Activated T-cell treated with anti-CD3 and anti-CD28 coated beads, Interleukin-2, amount 50 U/mL, for 1 hour (primary cell): ENCODE data around the gene CFAP221.

ENCODE experiments used
- DNase-seq: peaks from one replicate; pipeline ENCODE4 v3.0.0-alpha.2; 2020

The CFAP221 gene

DNA sequence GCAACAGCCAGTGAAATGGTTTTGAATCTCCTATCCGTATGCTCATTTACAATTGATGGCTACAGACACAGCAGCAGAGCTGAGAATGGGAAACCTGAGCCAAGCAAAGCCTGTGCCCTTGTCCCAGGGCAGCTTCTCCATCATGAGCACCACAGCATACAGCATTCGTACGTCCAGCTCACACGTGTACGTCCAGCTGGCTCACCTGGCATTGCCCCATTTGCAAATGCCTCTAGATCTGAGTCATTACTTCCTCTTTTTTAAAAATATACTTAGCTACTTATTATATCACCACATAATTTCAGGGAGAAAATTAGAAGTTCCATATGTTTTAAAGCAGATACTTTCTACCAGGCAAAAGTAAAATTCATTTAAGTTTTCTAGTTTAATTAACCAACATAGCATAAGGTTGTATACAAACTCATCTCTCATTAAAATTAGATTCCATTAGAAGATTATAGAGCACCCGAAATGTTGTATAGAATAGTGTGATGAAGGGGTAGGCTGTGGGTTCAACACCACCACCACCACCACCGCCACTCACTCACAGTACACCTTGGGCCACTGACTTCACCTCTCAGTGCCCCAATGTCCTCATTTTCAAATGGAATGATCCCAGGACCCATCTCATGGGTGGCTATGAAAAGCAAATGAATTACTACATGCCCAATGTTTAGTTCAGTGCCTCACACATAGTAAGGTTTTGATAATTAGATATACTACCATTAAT, 103.4 kb downstream of the CFAP221 start:
- DNase-seq, result no peak

GRCh38 chr2:119649364-119649917, 105.2 kb downstream of the CFAP221 start:
- DNase-seq, result no peak

GRCh38 chr2:119650206-119650605, 106.0 kb downstream of the CFAP221 start:
- DNase-seq, result no peak

DNA sequence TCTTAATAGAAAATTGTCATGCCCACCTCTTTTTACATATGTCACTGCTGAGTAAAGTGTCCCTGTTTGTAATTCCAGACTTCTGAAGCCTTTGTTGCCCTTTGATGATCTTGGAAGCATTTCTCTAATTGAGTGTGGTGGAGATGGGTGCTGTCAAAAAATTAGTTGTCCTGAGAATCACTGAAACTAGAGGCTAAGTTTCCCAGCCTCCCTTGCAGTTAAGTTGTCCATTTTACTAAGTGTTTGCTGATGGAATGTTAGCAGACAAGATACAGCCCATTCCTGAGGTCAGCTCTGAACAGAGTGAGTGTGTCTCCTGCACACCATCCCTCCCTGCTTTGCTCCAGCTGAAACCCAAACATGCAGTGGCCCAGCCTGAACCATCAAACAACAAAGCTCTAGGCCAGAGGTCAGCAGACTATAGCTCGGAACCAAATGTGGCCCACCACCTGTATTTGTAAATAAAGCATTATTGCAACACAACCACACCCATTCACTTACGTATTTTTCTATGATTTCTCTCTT, 106.7 kb downstream of the CFAP221 start:
- no peak for DNase-seq

DNA sequence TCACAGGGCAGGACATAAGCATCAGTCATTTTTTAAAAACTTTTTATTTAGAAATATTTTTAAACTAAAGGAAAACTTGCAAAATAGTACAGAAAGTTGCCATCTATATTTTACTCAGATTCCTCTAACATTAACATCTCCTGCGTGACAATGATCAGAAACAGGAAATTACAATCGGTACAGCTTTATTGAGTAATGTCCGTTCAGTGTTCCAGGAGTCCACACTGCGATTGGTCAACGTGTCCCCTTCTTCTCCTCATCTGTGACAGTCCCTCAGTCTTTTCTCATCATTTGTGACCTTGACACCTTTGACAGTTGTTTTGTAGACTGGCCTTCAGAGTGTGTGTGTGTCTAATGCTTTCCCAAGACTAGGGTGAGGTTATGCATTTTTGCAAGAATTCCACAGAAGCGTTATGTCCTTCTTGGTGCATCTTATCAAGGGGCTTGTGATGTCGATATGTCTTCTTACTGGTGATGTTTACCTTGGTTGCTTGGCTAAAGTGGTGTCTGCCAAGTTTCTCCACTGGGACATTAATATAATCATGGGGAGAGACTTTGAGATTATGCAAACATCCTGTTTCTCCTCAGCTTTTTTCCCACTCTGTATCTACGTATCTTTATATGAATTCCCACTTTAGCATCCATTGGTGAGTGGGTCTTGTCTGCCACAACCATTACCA, 113.4 kb downstream of the CFAP221 start:
- DNase-seq, result no peak

- DNase-seq, result peak; percentile 32
Measured at GRCh38 chr2:119659601-119660342, 115.5 kb downstream of the CFAP221 start.

GRCh38 chr2:119660343-119660658, 116.1 kb downstream of the CFAP221 start:
- no peak for DNase-seq

DNA sequence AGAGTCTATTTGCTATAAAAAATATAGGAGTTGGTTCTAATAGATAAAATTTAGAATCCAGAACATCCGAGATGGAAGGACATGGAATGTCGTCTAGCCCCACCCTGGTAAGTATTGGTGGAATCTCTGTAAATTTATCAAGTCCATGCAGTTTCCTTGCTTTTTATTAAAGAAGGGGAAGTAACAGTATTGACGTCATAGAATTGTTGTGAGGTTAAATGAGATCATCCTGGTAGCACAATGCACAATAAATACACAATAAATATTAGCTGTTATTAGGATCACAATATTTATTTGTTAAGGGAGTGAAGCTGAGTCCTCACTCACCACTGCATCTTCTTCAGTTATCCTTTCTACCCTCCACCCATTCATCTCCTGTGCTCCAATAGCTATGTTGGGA, 118.0 kb downstream of the CFAP221 start:
- no peak for DNase-seq

DNA sequence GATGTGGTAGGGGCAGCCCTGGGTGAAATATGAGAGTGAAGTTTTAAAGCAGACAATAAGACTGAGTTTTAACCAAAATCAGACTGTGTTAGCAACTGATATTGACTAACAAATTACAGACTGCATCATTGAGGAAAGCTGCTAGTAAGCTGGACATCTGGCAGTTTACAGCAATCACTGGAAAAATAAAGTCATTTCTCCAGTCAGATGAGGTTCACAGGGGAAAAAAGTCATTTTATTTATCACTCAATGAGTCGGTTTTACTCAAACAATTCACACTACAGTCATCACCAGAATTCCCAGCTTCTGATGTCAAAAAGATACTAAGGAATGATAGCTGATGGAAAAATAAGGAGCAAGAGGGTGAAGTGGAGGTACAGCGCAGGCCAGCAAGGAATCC, 124.3 kb downstream of the CFAP221 start:
- no peak for DNase-seq

DNA sequence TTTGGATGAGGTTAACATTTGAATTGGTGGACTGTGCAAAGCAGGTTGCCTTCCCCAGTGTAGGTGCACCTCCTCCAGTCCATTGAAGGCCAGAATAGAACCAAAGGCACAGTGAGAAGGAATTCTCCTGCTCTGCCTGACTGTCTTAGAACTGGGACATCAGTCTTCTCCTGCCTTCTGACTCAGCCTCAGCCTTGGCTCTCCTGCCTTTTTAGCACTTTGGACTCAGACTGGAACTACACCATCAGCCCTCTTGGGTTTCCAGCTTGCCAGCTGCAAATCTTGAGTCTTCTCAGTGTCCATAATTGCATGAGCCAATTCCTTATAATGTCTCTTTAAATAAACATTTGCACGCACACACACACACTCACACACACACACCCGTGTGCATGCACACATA, 126.8 kb downstream of the CFAP221 start:
- no peak for DNase-seq

DNA sequence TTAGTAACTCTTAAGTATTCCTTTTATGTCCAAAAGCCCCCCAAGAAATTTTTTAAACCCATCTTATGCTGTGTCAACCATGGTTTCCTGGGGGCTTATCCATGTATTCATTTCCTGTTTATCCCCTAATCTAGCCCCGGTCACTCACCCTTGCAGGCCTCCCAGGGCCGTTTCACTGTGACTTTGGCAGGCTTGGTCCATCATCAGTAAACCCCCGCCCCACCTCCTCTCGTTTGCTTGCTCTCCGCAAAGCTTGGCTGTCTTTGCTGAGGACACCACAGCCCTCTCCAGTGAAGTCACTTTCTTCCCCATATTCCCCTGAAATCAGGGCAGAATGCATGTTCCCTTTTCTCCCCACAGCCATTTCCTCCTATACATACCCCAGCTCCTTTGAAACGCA, 127.5 kb downstream of the CFAP221 start:
- no peak for DNase-seq

- DNase-seq, result no peak
Measured at GRCh38 chr2:119672161-119672862, 128.1 kb downstream of the CFAP221 start.

GRCh38 chr2:119673796-119674195, 129.5 kb downstream of the CFAP221 start:
- DNase-seq, result no peak

DNA sequence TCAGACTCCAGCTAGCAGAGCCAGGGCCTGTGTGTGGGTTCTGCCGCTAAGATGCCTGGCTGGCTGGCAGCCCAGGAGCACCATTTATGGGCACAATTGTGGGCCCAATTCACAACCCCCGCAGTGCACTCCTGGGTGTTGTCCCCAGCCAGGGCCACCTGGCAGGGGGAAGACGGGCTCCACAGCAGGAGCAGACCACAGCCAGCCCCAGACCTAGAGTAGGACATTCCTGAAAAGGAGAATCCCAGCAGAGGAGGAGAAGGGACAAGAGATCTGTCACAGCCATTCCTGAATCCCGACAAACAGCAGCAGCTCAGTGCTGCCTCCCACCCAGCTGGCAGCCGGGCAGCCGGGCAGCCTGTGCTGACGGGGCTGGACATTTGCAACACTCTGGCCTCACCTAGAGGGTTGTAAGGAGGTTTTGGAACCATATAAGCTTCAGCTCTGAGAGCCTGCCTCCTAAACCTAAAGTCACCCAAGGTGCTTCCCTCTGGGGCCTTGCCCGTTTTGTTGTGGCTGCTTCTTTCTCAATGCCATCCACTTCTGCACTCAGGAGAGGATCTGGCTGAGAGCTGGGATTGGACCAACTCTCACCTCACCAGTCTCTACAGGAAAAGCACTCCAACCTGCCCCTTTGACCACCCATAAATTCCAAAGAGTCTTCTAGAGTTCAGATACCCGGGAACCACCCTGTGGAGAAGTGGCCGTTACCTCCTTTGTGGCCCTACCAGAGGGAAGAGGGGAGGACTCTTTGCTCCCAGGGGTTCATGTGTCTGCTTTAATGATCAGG, 130.7 kb downstream of the CFAP221 start:
- no peak for DNase-seq

- peak; percentile 56 for DNase-seq
Measured at GRCh38 chr2:119678021-119678656, 133.9 kb downstream of the CFAP221 start.

DNA sequence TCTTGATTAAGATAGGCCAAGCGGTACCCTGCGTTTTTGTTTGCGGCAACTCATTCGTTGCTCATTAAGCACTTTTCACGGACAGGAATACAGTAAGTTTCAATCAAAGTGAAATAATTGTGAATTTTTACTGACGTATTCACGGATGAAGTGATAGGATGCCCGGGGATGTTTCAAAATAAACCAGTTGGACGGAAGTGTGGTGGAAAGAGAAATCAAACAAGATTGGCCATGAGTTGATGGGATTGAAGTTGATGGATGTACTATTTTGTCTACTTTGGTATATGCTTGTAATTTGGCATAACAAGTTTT, 135.2 kb downstream of the CFAP221 start:
- no peak for DNase-seq

- no peak for DNase-seq
Measured at GRCh38 chr2:119679846-119680245, 135.6 kb downstream of the CFAP221 start.

- no peak for DNase-seq
Measured at GRCh38 chr2:119680457-119681202, 136.4 kb downstream of the CFAP221 start.

GRCh38 chr2:119681203-119681867, 137.1 kb downstream of the CFAP221 start:
- DNase-seq, result no peak

DNA sequence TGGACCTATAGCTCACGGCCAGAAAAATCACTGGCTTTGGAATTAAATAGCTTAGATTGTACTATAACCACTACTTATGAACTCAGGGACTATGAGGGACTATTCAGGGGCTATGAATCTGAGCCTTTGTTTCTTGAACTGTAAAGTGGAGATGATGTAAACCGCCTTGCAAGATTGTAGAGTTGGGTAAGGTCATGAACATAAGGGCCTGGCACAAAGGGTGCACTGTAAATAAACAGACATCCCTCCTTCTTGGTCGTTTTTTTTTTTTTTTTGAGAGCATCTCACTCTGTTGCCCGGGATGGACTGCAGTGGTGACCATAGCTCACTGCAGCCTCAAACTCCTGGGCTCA, 137.6 kb downstream of the CFAP221 start:
- DNase-seq, result no peak

DNA sequence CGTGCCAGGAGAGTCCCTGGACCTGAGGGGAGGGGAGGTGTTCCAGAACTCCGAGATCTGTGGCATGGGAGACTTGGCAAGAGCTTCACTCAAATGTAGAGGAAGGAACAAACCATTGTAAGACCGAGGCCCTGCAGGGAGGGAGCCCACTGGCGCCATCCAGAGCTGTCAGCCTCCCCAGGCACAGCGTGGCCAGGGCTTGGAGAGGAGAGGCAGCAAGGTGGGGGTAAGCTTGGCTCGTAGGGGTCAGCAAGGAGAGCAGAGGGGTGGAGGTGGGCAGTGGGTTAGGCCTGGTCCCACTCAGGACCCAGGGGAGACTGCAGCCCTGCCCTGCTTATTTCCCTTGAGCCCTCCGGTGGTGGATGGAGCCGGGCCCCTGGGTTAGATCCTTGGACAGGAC, 138.3 kb downstream of the CFAP221 start:
- DNase-seq, result no peak
